Psoas muscle (tissue), 8 donors: ENCODE data around the gene NFE2L1. TPM values are rescaled to one million over a fixed set of nuclear protein-coding genes. Genes with fewer than 3 reads are reported as not detected.
A peak's percentile ranks its signal among the peaks of the same experiment; 100 is the strongest.

Experiments used
- ATAC-seq, 4 donors: fragments of 200-7000 bp; cut with Tn5 transposase; one replicate each; pipeline ENCODE4 v1.9.1; 2020; ENCODE audit warnings: moderate library complexity in 3 of 4, mild to moderate bottlenecking in 2 of 4
- DNase-seq, 2 donors: peaks; one replicate each; pipeline ENCODE4 v3.0.0-alpha.2; 2020
- H3K27ac ChIP-seq: fragments of 200-600 bp; one replicate; pipeline ENCODE4 v1.8.0; 2022
- H3K27me3 ChIP-seq, 3 donors: fragments of 200-600 bp in 1 of 3; one replicate each; pipeline versions ENCODE4 v1.6.1 to v1.8.0; 2013 to 2022; ENCODE audit warnings: low read length in 2 of 3, mild to moderate bottlenecking in 2 of 3, moderate library complexity in 1 of 3; ENCODE audit not compliant: insufficient read depth in 3 of 3
- H3K36me3 ChIP-seq, 2 donors: fragments of 200-600 bp in 1 of 2; one replicate each; pipeline versions ENCODE4 v1.6.1 to v1.8.0; 2013 to 2022; ENCODE audit warnings: low read depth in 1 of 2, mild to moderate bottlenecking in 1 of 2, moderate library complexity in 1 of 2; ENCODE audit not compliant: insufficient read depth in 1 of 2
- H3K4me1 ChIP-seq: fragments of 200-600 bp; one replicate; pipeline ENCODE4 v1.8.0; 2022
- H3K4me3 ChIP-seq: fragments of 200-600 bp; one replicate; pipeline ENCODE4 v1.8.0; 2022; ENCODE audit warnings: mild to moderate bottlenecking
- H3K9me3 ChIP-seq: fragments of 200-600 bp; one replicate; pipeline ENCODE4 v1.8.0; 2022
- WGBS, 3 donors: extraction: QIAGEN DNeasy Blood & Tissue Kit; methylation state at CpG; one replicate each; pipeline versions ENCODE4 v1.1.6 to v1.1.7; 2013; 5-methylcytosine and 5-hydroxymethylcytosine counted together
- intact Hi-C, 2 donors: fragments of 100-400 bp; cut with DNase I; formaldehyde crosslinking; loops; one replicate each; pipeline versions ENCODE4 v1.11.0 to v1.14.2; 2022
- polyA plus RNA-seq, 3 donors: library from polyadenylated mRNA; stranded (reverse); fragments of 200-250 nt; gene quantifications; one replicate each; pipeline ENCODE4 v1.2.3, GENCODE V29; 2013
- total RNA-seq, 4 donors: library from RNA; stranded (reverse); fragmentation: NEBNext Ultra II Directional in 2 of 4; extraction: Animal tissue kit (Norgen Biotek cat#: 25700) in 2 of 4; gene quantifications; one replicate each; pipeline versions ENCODE4 v1.2.1 to v1.2.4, GENCODE V29; 2021 to 2023
- TF ChIP-seq, protein P1 (sequence below): fragments of 200-600 bp; IDR thresholded peaks from one replicate; pipeline ENCODE4 v1.8.0; 2022; ENCODE audit warnings: antibody characterized with exemption
- donor health status: healthy with polysubstance abuse.
- donor health status: DM: no; HTN: no; CAD: no; lungs with moderate emphysema.
- donor health status: Bipolar disorder and iron deficiency.
- donor health status: healthy.
- donor health status: DM: yes; HTN: yes; CAD: no.
- donor health status: DM: no; HTN: no; CAD: no.
- donor health status: DM: no; HTN: no; CAD: no.
- donor health status: DM: yes; HTN: yes; CAD: no.

Gene NFE2L1
- total and polyA plus RNA-seq, 7 donors, result 308 to 1,601 (median 1,124) TPM

DNA sequence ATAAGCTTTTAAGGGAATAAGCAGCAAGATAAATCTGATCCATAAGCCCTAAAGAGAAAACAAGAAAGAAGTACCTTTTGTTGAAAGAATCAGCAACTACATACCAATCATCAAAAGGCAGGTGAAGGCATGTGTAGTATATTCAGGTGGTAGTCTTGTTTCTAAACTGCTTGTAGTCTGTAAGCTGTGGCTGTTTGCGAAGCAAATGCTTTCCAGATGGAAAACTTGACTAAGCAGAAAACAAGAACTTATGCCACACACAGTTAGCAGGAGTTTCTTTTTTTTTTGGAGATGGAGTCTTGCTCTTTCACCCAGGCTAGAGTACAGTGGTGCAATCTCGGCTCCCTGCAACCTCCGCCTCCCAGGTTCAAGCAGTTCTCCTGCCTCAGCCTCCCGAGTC lies 47.5 kb downstream of the NFE2L1 start:
- ATAC-seq (no peak), DNase-seq (no peak)
- no peak overlapping the region for H3K4me3 ChIP-seq
- no peaks in the 10 kb centered on the region for H3K27me3 ChIP-seq
- peaks cover 0 to 13% of the 10 kb centered on the region in 2 donors for H3K36me3 ChIP-seq
- 84 to 91% (median 87%) methylated on average over 4 of the region's 4 CpGs for WGBS, 3 donors
- TF ChIP-seq, protein P1, sequence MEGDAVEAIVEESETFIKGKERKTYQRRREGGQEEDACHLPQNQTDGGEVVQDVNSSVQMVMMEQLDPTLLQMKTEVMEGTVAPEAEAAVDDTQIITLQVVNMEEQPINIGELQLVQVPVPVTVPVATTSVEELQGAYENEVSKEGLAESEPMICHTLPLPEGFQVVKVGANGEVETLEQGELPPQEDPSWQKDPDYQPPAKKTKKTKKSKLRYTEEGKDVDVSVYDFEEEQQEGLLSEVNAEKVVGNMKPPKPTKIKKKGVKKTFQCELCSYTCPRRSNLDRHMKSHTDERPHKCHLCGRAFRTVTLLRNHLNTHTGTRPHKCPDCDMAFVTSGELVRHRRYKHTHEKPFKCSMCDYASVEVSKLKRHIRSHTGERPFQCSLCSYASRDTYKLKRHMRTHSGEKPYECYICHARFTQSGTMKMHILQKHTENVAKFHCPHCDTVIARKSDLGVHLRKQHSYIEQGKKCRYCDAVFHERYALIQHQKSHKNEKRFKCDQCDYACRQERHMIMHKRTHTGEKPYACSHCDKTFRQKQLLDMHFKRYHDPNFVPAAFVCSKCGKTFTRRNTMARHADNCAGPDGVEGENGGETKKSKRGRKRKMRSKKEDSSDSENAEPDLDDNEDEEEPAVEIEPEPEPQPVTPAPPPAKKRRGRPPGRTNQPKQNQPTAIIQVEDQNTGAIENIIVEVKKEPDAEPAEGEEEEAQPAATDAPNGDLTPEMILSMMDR, result no peak
- peaks cover 7% of the 10 kb centered on the region for H3K4me1 ChIP-seq
- H3K9me3 ChIP-seq, result no peaks in the 10 kb centered on the region
- intact Hi-C loops, result no loop called here
- H3K27ac ChIP-seq, result no peak overlapping the region

DNA sequence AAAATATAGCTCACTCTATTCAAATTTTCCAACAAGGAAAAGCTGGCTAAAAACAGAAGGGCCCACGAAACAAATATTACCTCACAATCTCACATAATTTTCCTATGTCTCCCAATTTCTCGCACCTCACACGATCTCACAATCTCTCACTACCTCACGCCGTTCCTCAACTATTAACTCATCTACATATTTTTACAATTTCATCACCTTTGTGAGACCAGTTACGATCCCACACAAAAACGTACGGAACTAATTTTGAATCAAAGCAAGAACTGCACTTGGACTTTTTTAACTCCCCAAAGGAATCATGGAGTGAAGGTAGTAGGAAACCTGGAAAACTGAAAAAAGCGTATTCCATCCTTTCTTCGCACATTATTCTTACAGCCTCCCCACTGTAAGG lies 52.0 kb downstream of the NFE2L1 start:
- DNase-seq (no peak), ATAC-seq (no peak)
- peak overlapping the region; percentile 86 for H3K27ac ChIP-seq
- WGBS, 3 donors, result 39 to 43% (median 42%) methylated on average over 10 of the region's 10 CpGs
- H3K36me3 ChIP-seq, result peaks cover 0 to 13% of the 10 kb centered on the region in 2 donors
- H3K9me3 ChIP-seq, result peaks cover 4% of the 10 kb centered on the region
- intact Hi-C loops, result no loop called here
- no peaks in the 10 kb centered on the region for H3K27me3 ChIP-seq
- H3K4me1 ChIP-seq, result peaks cover 8% of the 10 kb centered on the region
- TF ChIP-seq, protein P1, result no peak
- peak overlapping the region; percentile 99 for H3K4me3 ChIP-seq

DNA sequence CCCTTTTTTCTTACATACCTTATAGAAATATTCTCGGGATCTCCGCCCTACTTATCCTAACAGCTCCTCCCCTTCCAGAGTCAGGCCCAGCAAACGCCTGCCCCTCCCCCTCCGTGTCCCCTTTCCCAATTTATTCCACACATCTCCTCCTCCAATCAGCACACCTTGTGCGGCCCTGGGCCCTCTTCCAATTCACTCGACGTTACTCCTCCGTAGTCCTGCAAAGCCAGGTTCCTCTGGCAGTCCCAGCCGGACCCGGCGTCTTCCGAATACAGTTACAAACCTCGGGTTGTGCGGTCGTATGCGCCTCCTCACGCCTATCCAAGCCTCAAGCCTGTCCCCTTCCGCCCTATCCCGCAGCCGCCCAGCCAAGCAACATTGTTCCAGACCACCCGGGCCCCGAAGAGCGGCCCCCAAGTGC lies 52.4 kb downstream of the NFE2L1 start:
- 0 to 1% (median 0%) methylated on average over 23 of the region's 23 CpGs for WGBS, 3 donors
- TF ChIP-seq, protein P1, result no peak
- DNase-seq, result peak in 1 of 2 donors; percentile 54
- Histone ChIP-seq H3K9me3 (peaks cover 4% of the 10 kb centered on the region), H3K27ac (peak overlapping the region; percentile 86), H3K27me3 (no peaks in the 10 kb centered on the region), H3K4me1 (peaks cover 8% of the 10 kb centered on the region), H3K4me3 (peak overlapping the region; percentile 99), H3K36me3 (peaks cover 0 to 9% of the 10 kb centered on the region in 2 donors)
- intact Hi-C loops, result no loop called here
- peak; percentile 15 to 31 (median 25) for ATAC-seq

DNA sequence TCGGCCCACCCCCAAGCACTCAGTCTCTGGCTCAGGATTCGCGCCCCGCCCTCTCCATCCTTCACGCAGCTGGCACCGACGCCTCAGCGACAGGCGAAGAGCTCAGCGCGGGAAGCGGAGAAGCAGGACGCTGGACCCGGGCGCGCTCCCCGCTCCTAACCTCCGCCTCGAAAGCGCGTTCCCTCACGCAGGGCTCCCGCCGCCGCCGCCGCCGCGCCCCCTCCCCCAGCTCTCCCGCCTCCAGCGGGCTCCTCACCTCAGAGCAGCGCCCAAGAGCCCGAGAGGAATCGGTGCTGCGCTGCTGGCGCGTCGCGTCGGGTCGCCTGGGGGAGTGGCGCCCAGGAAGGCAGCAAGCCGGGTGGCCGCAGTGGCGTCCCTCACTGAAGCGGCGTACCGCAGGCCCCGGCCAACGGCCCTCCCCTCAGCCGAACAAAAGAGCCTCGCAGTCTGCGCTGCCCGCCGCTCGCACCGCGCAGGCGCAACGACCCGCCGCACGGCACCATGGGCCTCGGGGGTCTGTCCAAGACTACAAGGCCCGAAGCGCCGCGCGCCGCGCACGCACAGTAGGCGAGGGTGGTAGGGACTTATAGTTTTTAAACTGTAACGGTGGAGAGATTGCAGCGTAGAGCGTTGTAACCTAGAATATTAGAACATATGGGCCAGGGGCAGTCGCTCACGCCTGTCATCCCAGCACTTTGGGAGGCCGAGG lies 53.0 kb downstream of the NFE2L1 start, which contains the start of gene CBX1:
Gene CBX1 (minus strand): TSS at position 467 of the 709 bp plus-strand sequence. CDS start 24,474 bp downstream, outside the sequence.
- H3K4me3 ChIP-seq, result peak within 1 kb of the TSS; percentile 99
- TF ChIP-seq, protein P1, result no peak
- peak; percentile 95 to 96 for DNase-seq
- peaks cover 0 to 4% of the 10 kb centered on the region in 2 donors for H3K36me3 ChIP-seq
- WGBS, 3 donors, result 0 to 1% (median 0%) methylated on average over 63 to 79 of the region's 79 CpGs
- ATAC-seq, result peak; percentile 98 to 99 (median 99)
- peaks cover 4% of the 10 kb centered on the region for H3K9me3 ChIP-seq
- intact Hi-C loops, result no loop called here
- H3K27me3 ChIP-seq, result no peaks in the 10 kb centered on the region
- H3K27ac ChIP-seq, result peak within 1 kb of the TSS; percentile 86
- peaks cover 8% of the 10 kb centered on the region for H3K4me1 ChIP-seq
